ENCODE results near the gene MT1H.

Gene MT1H

DNA sequence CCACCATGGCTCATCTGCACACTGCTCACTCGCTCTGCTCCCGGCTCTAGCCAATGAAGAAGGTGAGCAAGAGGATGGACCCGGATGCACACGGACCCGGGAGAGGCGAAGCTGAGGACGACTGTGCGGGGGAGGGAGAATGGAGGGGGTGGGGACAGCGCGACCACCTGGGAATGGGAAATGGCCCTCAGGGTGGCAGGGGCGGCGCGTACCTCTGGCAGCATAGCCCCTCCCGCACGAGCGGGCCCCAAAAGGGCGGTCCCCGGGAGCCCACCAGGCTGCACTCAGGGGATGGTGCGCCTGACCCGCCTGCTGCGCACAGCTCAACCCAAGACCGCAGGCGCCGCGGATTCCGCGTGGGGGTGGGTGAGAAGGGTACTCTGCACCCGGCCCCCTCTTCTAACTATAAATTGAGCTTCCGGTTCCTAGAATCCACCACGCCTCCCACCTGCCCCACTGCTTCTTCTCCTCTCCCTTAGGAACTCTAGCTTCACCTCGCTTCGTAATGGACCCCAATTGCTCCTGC lies 6.1 kb downstream of the MT1H start:
- H3K27me3 ChIP-seq (ENCODE audit: control insufficient read depth in 1 of 2, insufficient read depth in 1 of 2, low read length in 2 of 2) = peaks cover 14 to 46% of the 10 kb centered on the region in 2 experiments
- H3K36me3 ChIP-seq (ENCODE audit: control insufficient read depth in 1 of 2, insufficient read depth in 2 of 2, low read depth in 1 of 2, low read length in 2 of 2) = no peaks in the 10 kb centered on the region
- no peak overlapping the region for H3K4ac ChIP-seq (ENCODE audit: low read depth in 1 of 2, low read length in 2 of 2)
- H2BK120ac ChIP-seq (ENCODE audit: low read depth, low read length) = no peak overlapping the region
- H2BK12ac ChIP-seq (ENCODE audit: low read length in 2 of 2) = no peak overlapping the region
- H3K9me3 ChIP-seq (ENCODE audit: control insufficient read depth, low read length) = no peaks in the 10 kb centered on the region
- no peak overlapping the region for H2AFZ ChIP-seq (ENCODE audit: low read depth, low read length)
- DNase-seq = no peak
- no peak overlapping the region for H4K8ac ChIP-seq (ENCODE audit: low read length)
- no peak overlapping the region for H4K91ac ChIP-seq (ENCODE audit: low read length)
- peak overlapping the region; percentile 24 for H3K4me2 ChIP-seq (ENCODE audit: low read length, poor library complexity, severe bottlenecking)
- no peak overlapping the region for H3K18ac ChIP-seq (ENCODE audit: low read depth in 1 of 2, low read length in 2 of 2)
- H3K4me3 ChIP-seq (ENCODE audit: insufficient read depth in 1 of 2, low read depth in 1 of 2, low read length in 2 of 2) = peak overlapping the region in 1 of 2 experiments; percentile 24
- no peak overlapping the region for H3K27ac ChIP-seq (ENCODE audit: low read length, poor library complexity, severe bottlenecking)
- WGBS = under 1% methylated on average over 26 of the region's 32 CpGs
- H3K79me1 ChIP-seq (replicated peaks; ENCODE audit: low read length, poor library complexity, severe bottlenecking) = no peaks in the 10 kb centered on the region
- no peak overlapping the region for H2BK15ac ChIP-seq (ENCODE audit: low read depth, poor library complexity, severe bottlenecking)
- H3K23ac ChIP-seq (ENCODE audit: low read length in 2 of 2) = no peak overlapping the region
- no peak overlapping the region for H3K14ac ChIP-seq (ENCODE audit: low read length in 2 of 2)
- H3K4me1 ChIP-seq (ENCODE audit: control insufficient read depth, insufficient read depth, low read depth, low read length) = peaks cover 7% of the 10 kb centered on the region
- no peak overlapping the region for H2BK5ac ChIP-seq (ENCODE audit: low read depth, low read length, poor library complexity, severe bottlenecking)
- no peak overlapping the region for H2AK5ac ChIP-seq (ENCODE audit: low read length, severe bottlenecking)
- no peak overlapping the region for H3K9ac ChIP-seq (ENCODE audit: low read length)

DNA sequence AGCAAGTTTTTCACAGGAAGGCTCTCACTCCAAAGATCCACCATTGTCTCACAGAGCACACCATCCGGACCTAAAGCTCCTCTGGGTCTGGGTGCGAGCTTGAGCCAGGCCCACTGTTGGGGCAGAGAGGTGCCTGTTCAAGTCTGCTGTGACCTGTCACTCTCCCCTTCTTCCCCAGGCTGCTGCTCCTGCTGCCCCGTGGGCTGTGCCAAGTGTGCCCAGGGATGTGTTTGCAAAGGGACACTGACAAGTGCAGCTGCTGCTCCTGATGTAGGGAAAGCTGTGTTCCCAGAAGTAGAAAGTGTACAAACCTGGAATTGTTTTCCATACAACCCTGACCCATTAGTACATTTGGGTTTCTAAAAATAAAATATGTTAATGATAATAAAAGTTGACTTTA lies 7.9 kb downstream of the MT1H start:
- no peak overlapping the region for H2BK15ac ChIP-seq (ENCODE audit: low read depth, poor library complexity, severe bottlenecking)

DNA sequence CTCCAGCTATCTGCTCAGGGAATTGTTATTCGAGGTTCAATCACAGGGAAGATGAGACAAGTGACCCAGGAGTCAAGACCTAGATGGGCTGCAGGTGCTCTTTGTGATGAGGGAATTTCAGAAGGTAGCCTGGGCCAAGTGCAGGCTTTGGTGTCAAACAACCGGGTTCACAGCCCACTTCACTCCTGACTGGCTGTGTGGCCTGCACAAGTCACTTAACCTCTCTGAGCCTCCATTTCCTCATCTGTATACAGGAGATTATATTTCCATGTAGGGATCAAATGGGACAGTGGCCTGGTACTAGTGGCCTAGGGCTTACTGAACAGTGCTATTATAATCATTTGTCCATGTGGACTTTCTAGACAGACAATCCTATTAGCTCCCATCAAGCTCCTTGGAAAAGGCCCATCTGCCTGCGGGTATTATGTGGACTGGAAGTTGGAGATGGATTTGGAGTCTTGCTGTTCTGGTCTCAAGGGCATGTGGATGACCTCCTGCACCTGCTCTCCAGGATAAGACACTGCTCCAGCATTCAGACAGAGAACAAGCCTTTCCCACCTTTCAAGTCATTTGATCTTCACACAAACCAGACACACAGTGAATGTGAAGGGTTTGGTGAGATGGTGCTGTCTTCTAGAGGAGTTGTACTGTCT lies 9.6 kb downstream of the MT1H start:
- Histone ChIP-seq H2BK5ac (ENCODE audit: low read depth, low read length, poor library complexity, severe bottlenecking) (no peak overlapping the region), H4K8ac (ENCODE audit: low read length) (no peak overlapping the region), H3K23ac (ENCODE audit: low read length in 2 of 2) (no peak overlapping the region), H3K4me2 (ENCODE audit: low read length, poor library complexity, severe bottlenecking) (no peak overlapping the region), H3K27me3 (ENCODE audit: control insufficient read depth in 1 of 2, insufficient read depth in 1 of 2, low read length in 2 of 2) (peaks cover 10 to 24% of the 10 kb centered on the region in 2 experiments), H2BK120ac (ENCODE audit: low read depth, low read length) (no peak overlapping the region), H3K4me1 (ENCODE audit: control insufficient read depth, insufficient read depth, low read depth, low read length) (peaks cover 16% of the 10 kb centered on the region), H3K79me1 (replicated peaks; ENCODE audit: low read length, poor library complexity, severe bottlenecking) (no peaks in the 10 kb centered on the region), H3K9ac (ENCODE audit: low read length) (no peak overlapping the region), H2AFZ (ENCODE audit: low read depth, low read length) (no peak overlapping the region), H3K14ac (ENCODE audit: low read length in 2 of 2) (no peak overlapping the region), H3K4ac (ENCODE audit: low read depth in 1 of 2, low read length in 2 of 2) (no peak overlapping the region), H3K36me3 (ENCODE audit: control insufficient read depth in 1 of 2, insufficient read depth in 2 of 2, low read depth in 1 of 2, low read length in 2 of 2) (no peaks in the 10 kb centered on the region), H3K18ac (ENCODE audit: low read depth in 1 of 2, low read length in 2 of 2) (no peak overlapping the region), H2BK12ac (ENCODE audit: low read length in 2 of 2) (no peak overlapping the region), H3K9me3 (ENCODE audit: control insufficient read depth, low read length) (no peaks in the 10 kb centered on the region), H2AK5ac (ENCODE audit: low read length, severe bottlenecking) (no peak overlapping the region), H3K27ac (ENCODE audit: low read length, poor library complexity, severe bottlenecking) (no peak overlapping the region), H4K91ac (ENCODE audit: low read length) (no peak overlapping the region), H2BK15ac (ENCODE audit: low read depth, poor library complexity, severe bottlenecking) (no peak overlapping the region), H3K4me3 (ENCODE audit: insufficient read depth in 1 of 2, low read depth in 1 of 2, low read length in 2 of 2) (no peak overlapping the region)
- DNase-seq = no peak
- 90% methylated on average over 2 of the region's 3 CpGs for WGBS

More for the DNA sequence above, 7.9 kb downstream of the MT1H start:
- Histone ChIP-seq H3K36me3 (ENCODE audit: control insufficient read depth in 1 of 2, insufficient read depth in 2 of 2, low read depth in 1 of 2, low read length in 2 of 2) (no peaks in the 10 kb centered on the region), H3K9ac (ENCODE audit: low read length) (no peak overlapping the region), H2AK5ac (ENCODE audit: low read length, severe bottlenecking) (no peak overlapping the region), H4K91ac (ENCODE audit: low read length) (no peak overlapping the region), H2BK12ac (ENCODE audit: low read length in 2 of 2) (no peak overlapping the region), H3K27ac (ENCODE audit: low read length, poor library complexity, severe bottlenecking) (no peak overlapping the region), H3K23ac (ENCODE audit: low read length in 2 of 2) (no peak overlapping the region), H3K27me3 (ENCODE audit: control insufficient read depth in 1 of 2, insufficient read depth in 1 of 2, low read length in 2 of 2) (peaks cover 13 to 29% of the 10 kb centered on the region in 2 experiments), H3K9me3 (ENCODE audit: control insufficient read depth, low read length) (no peaks in the 10 kb centered on the region), H3K79me1 (replicated peaks; ENCODE audit: low read length, poor library complexity, severe bottlenecking) (no peaks in the 10 kb centered on the region), H2BK120ac (ENCODE audit: low read depth, low read length) (no peak overlapping the region), H3K4me3 (ENCODE audit: insufficient read depth in 1 of 2, low read depth in 1 of 2, low read length in 2 of 2) (no peak overlapping the region), H4K8ac (ENCODE audit: low read length) (no peak overlapping the region), H2BK5ac (ENCODE audit: low read depth, low read length, poor library complexity, severe bottlenecking) (no peak overlapping the region), H3K14ac (ENCODE audit: low read length in 2 of 2) (no peak overlapping the region), H3K4ac (ENCODE audit: low read depth in 1 of 2, low read length in 2 of 2) (no peak overlapping the region), H3K18ac (ENCODE audit: low read depth in 1 of 2, low read length in 2 of 2) (no peak overlapping the region), H2AFZ (ENCODE audit: low read depth, low read length) (no peak overlapping the region), H3K4me1 (ENCODE audit: control insufficient read depth, insufficient read depth, low read depth, low read length) (peaks cover 9% of the 10 kb centered on the region), H3K4me2 (ENCODE audit: low read length, poor library complexity, severe bottlenecking) (no peak overlapping the region)
- DNase-seq = no peak
- 85% methylated on average over 3 of the region's 3 CpGs for WGBS

DNA sequence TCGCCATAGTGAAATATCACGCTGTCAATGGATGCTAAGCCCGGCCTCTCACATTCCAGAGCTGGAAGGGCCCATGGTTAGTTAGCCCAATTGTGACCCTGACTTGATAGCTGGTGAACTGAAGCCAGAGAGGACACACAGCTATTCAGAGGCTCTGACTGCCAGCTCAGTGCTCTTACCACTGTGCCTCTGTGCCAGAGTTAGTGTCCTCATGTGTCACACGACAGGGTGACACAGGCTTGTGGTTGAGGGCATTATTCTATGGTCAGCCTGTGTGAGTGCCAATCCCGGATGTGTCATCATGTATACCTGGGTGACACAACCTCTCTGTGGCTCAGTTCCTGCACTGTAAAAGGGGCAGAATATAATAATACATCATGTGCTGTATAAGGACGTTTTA lies 10.2 kb downstream of the MT1H start:
- H3K4me2 ChIP-seq (ENCODE audit: low read length, poor library complexity, severe bottlenecking) = no peak overlapping the region
- H3K79me1 ChIP-seq (replicated peaks; ENCODE audit: low read length, poor library complexity, severe bottlenecking) = no peaks in the 10 kb centered on the region
- WGBS = 86% methylated on average over 5 of the region's 6 CpGs
- no peak overlapping the region for H3K4me3 ChIP-seq (ENCODE audit: insufficient read depth in 1 of 2, low read depth in 1 of 2, low read length in 2 of 2)
- no peak overlapping the region for H3K23ac ChIP-seq (ENCODE audit: low read length in 2 of 2)
- H3K9ac ChIP-seq (ENCODE audit: low read length) = no peak overlapping the region
- H3K4ac ChIP-seq (ENCODE audit: low read depth in 1 of 2, low read length in 2 of 2) = no peak overlapping the region
- H3K27me3 ChIP-seq (ENCODE audit: control insufficient read depth in 1 of 2, insufficient read depth in 1 of 2, low read length in 2 of 2) = peaks cover 10 to 24% of the 10 kb centered on the region in 2 experiments
- no peak for DNase-seq
- H3K27ac ChIP-seq (ENCODE audit: low read length, poor library complexity, severe bottlenecking) = no peak overlapping the region
- H2BK12ac ChIP-seq (ENCODE audit: low read length in 2 of 2) = no peak overlapping the region
- no peaks in the 10 kb centered on the region for H3K9me3 ChIP-seq (ENCODE audit: control insufficient read depth, low read length)
- H4K91ac ChIP-seq (ENCODE audit: low read length) = no peak overlapping the region
- H3K4me1 ChIP-seq (ENCODE audit: control insufficient read depth, insufficient read depth, low read depth, low read length) = peaks cover 16% of the 10 kb centered on the region
- no peak overlapping the region for H2BK120ac ChIP-seq (ENCODE audit: low read depth, low read length)
- H2BK5ac ChIP-seq (ENCODE audit: low read depth, low read length, poor library complexity, severe bottlenecking) = no peak overlapping the region
- H2BK15ac ChIP-seq (ENCODE audit: low read depth, poor library complexity, severe bottlenecking) = no peak overlapping the region
- H2AK5ac ChIP-seq (ENCODE audit: low read length, severe bottlenecking) = no peak overlapping the region
- no peak overlapping the region for H3K18ac ChIP-seq (ENCODE audit: low read depth in 1 of 2, low read length in 2 of 2)
- H2AFZ ChIP-seq (ENCODE audit: low read depth, low read length) = no peak overlapping the region
- no peak overlapping the region for H3K14ac ChIP-seq (ENCODE audit: low read length in 2 of 2)
- no peak overlapping the region for H4K8ac ChIP-seq (ENCODE audit: low read length)
- no peaks in the 10 kb centered on the region for H3K36me3 ChIP-seq (ENCODE audit: control insufficient read depth in 1 of 2, insufficient read depth in 2 of 2, low read depth in 1 of 2, low read length in 2 of 2)

All from mesenchymal stem cell (in vitro differentiated cells and primary cell).